H1 (cell line): ENCODE measurements around the gene DNMT3B. TPM values are rescaled to one million over a fixed set of nuclear protein-coding genes. Genes with fewer than 3 reads are reported as not detected.

Experiments
- CTCF ChIA-PET: fragments of 300-600 bp; sonication (Branson Sonifier 250); formaldehyde crosslinking; loops from one replicate; lab custom pipeline; 2021; ENCODE audit not compliant: partially characterized antibody; lab: Charles Lee
- POLR2A ChIA-PET: fragments of 300-600 bp; sonication (Branson Sonifier 250); formaldehyde crosslinking; loops from one replicate; lab custom pipeline; 2021; ENCODE audit warnings: inconsistent platforms; ENCODE audit not compliant: partially characterized antibody; lab: Charles Lee
- DNase-seq, 2 experiments: peaks; one replicate each; pipeline versions ENCODE4 v3.0.0 to v3.0.0-alpha.2; 2010 to 2022; ENCODE audit warnings: low spot score in 2 of 2, low read depth in 1 of 2, mixed read lengths in 1 of 2
- FAIRE-seq: peaks from 2 replicates; lab custom pipeline; 2011; peaks lifted over from hg19 to GRCh38; lab: Jason Lieb, UNC
- H2AFZ ChIP-seq: 2 replicates; pipeline ENCODE4 v1.8.1; 2012; ENCODE audit warnings: low read length, inconsistent platforms
- H2AK5ac ChIP-seq: 2 replicates; pipeline ENCODE4 v1.6.1; 2013; ENCODE audit warnings: low read depth, low read length
- H2BK120ac ChIP-seq: replicated peaks from 2 replicates; pipeline ENCODE3; 2013; ENCODE audit warnings: low read depth, low read length, inconsistent platforms
- H2BK12ac ChIP-seq: 2 replicates; pipeline ENCODE4 v1.6.1; 2013; ENCODE audit warnings: low read depth, low read length
- H2BK15ac ChIP-seq: 2 replicates; pipeline ENCODE4 v1.6.1; 2013; ENCODE audit warnings: low read length
- H2BK20ac ChIP-seq: 2 replicates; pipeline ENCODE4 v1.6.1; 2013; ENCODE audit warnings: low read length
- H2BK5ac ChIP-seq: 2 replicates; pipeline ENCODE4 v1.6.1; 2013; ENCODE audit warnings: low read depth, low read length
- H3K14ac ChIP-seq: 2 replicates; pipeline ENCODE4 v1.6.1; 2013; ENCODE audit warnings: inconsistent platforms; ENCODE audit not compliant: insufficient read length
- H3K18ac ChIP-seq: 2 replicates; pipeline ENCODE4 v1.6.1; 2013; ENCODE audit warnings: low read length; ENCODE audit errors: extremely low read depth
- H3K23ac ChIP-seq: 2 replicates; pipeline ENCODE4 v1.6.1; 2013; ENCODE audit warnings: inconsistent platforms; ENCODE audit not compliant: insufficient read length
- H3K23me2 ChIP-seq: 2 replicates; pipeline ENCODE4 v1.6.1; 2013; ENCODE audit warnings: low read depth, low read length
- H3K27ac ChIP-seq: 2 replicates; pipeline ENCODE4 v1.6.1; 2011; ENCODE audit warnings: low read depth, low read length, inconsistent platforms
- H3K27me3 ChIP-seq, 4 experiments: replicated peaks in 1 of 4; 1 replicate in 1 of 4; 2 replicates in 3 of 4; pipeline versions ENCODE4 v1.6.1 to v1.8.1; 2011 to 2013; ENCODE audit warnings: low read length in 3 of 4, mild to moderate bottlenecking in 3 of 4, inconsistent platforms in 2 of 4, mixed read lengths in 2 of 4, moderate library complexity in 1 of 4; ENCODE audit not compliant: control insufficient read depth in 3 of 4, insufficient read depth in 3 of 4; ENCODE audit errors: extremely low read depth in 1 of 4
- H3K36me3 ChIP-seq, 4 experiments: 2 replicates each; pipeline versions ENCODE4 v1.6.1 to v1.8.1; 2011 to 2013; ENCODE audit warnings: mild to moderate bottlenecking in 4 of 4, low read length in 3 of 4, moderate library complexity in 2 of 4, control low read depth in 1 of 4, inconsistent platforms in 1 of 4; ENCODE audit not compliant: insufficient read depth in 4 of 4, control insufficient read depth in 2 of 4
- H3K4ac ChIP-seq: replicated peaks from 2 replicates; pipeline ENCODE3; 2013; ENCODE audit warnings: low read length, low read depth, mixed read lengths, inconsistent platforms; ENCODE audit not compliant: insufficient read length
- H3K4me1 ChIP-seq, 4 experiments: replicated peaks in 1 of 4; 1 replicate in 1 of 4; 2 replicates in 3 of 4; pipeline versions ENCODE4 v1.6.1 to v1.8.1; 2011 to 2013; ENCODE audit warnings: low read length in 3 of 4, inconsistent platforms in 2 of 4, mixed read lengths in 1 of 4; ENCODE audit not compliant: insufficient read depth in 4 of 4, control insufficient read depth in 3 of 4
- H3K4me2 ChIP-seq, 2 experiments: 2 replicates each; pipeline versions ENCODE4 v1.6.1 to v1.8.1; 2011 to 2013; ENCODE audit warnings: low read depth in 2 of 2, low read length in 2 of 2, control low read depth in 1 of 2, inconsistent platforms in 1 of 2, mild to moderate bottlenecking in 1 of 2; ENCODE audit not compliant: insufficient read depth in 1 of 2
- H3K4me3 ChIP-seq, 4 experiments: fragments of 200-600, 300-600 bp in 1 of 4; sonication (generic), shearing (Covaris generic), sonication (Bioruptor Twin) in 1 of 4; 2 replicates each; pipeline versions ENCODE4 v1.5.1 to v1.8.1; 2011 to 2016; ENCODE audit warnings: low read length in 4 of 4, low read depth in 3 of 4, control low read depth in 2 of 4, inconsistent platforms in 2 of 4, mild to moderate bottlenecking in 2 of 4, mixed read lengths in 1 of 4, moderate library complexity in 1 of 4; ENCODE audit not compliant: insufficient read depth in 2 of 4; ENCODE audit errors: extremely low read depth in 1 of 4
- H3K56ac ChIP-seq: replicated peaks from 2 replicates; pipeline ENCODE3; 2013; ENCODE audit warnings: low read depth, mild to moderate bottlenecking, mixed read lengths, low read length, inconsistent platforms; ENCODE audit not compliant: insufficient read length
- H3K79me1 ChIP-seq: 2 replicates; pipeline ENCODE4 v1.6.1; 2013; ENCODE audit warnings: low read depth, low read length, control low read depth
- H3K79me2 ChIP-seq, 2 experiments: 2 replicates each; pipeline versions ENCODE4 v1.6.1 to v1.8.1; 2012 to 2013; ENCODE audit warnings: low read length in 2 of 2, mild to moderate bottlenecking in 2 of 2, inconsistent platforms in 1 of 2; ENCODE audit not compliant: insufficient read depth in 2 of 2, control insufficient read depth in 1 of 2
- H3K9ac ChIP-seq, 4 experiments: replicated peaks in 1 of 4; 1 replicate in 1 of 4; 2 replicates in 3 of 4; pipeline versions ENCODE4 v1.6.1 to v1.8.1; 2011 to 2013; ENCODE audit warnings: low read depth in 3 of 4, low read length in 3 of 4, control low read depth in 2 of 4, mild to moderate bottlenecking in 2 of 4, moderate library complexity in 2 of 4, inconsistent platforms in 1 of 4; ENCODE audit errors: extremely low read depth in 1 of 4
- H3K9me3 ChIP-seq, 2 experiments: 2 replicates each; pipeline versions ENCODE4 v1.6.1 to v1.8.1; 2012 to 2013; ENCODE audit warnings: mild to moderate bottlenecking in 2 of 2, moderate library complexity in 2 of 2, control low read depth in 1 of 2, inconsistent platforms in 1 of 2, low read depth in 1 of 2, low read length in 1 of 2, mixed read lengths in 1 of 2; ENCODE audit not compliant: insufficient read depth in 2 of 2
- H4K20me1 ChIP-seq, 2 experiments: replicated peaks in 1 of 2; 2 replicates each; pipeline versions ENCODE3 to v1.8.1; 2011 to 2013; ENCODE audit warnings: inconsistent platforms in 2 of 2, low read length in 2 of 2, mild to moderate bottlenecking in 1 of 2; ENCODE audit not compliant: insufficient read depth in 2 of 2, control insufficient read depth in 1 of 2
- H4K5ac ChIP-seq: 2 replicates; pipeline ENCODE4 v1.6.1; 2013; ENCODE audit warnings: low read length, low read depth, mixed read lengths, inconsistent platforms; ENCODE audit not compliant: insufficient read length
- H4K8ac ChIP-seq: 2 replicates; pipeline ENCODE4 v1.8.0; 2013; ENCODE audit warnings: mild to moderate bottlenecking, moderate library complexity, low read length, inconsistent platforms; ENCODE audit not compliant: insufficient read depth; ENCODE audit errors: extremely low read depth
- H4K91ac ChIP-seq: replicated peaks from 2 replicates; pipeline ENCODE3; 2013; ENCODE audit warnings: low read length, mixed read lengths, inconsistent platforms; ENCODE audit not compliant: insufficient read length
- CTBP2 ChIP-seq: IDR thresholded peaks from 2 replicates; pipeline ENCODE4 v1.7.0; 2011; ENCODE audit warnings: borderline replicate concordance, mild to moderate bottlenecking, moderate library complexity, mixed read lengths, low read length; ENCODE audit not compliant: insufficient read depth, insufficient read length
- EZH2 ChIP-seq: fragments of 200-600 bp; sonication (generic); IDR thresholded peaks from 2 replicates; pipeline ENCODE4 v1.7.1; 2012; ENCODE audit warnings: low read depth, mild to moderate bottlenecking, moderate library complexity, low read length, inconsistent platforms; ENCODE audit not compliant: severe bottlenecking
- FOSL1 ChIP-seq: IDR thresholded peaks from 2 replicates; pipeline ENCODE4 v1.6.1; 2011; ENCODE audit warnings: mild to moderate bottlenecking, low read depth, low read length, moderate library complexity; ENCODE audit not compliant: insufficient read depth
- JUN ChIP-seq: IDR thresholded peaks from 2 replicates; pipeline ENCODE4 v1.6.1; 2011; ENCODE audit warnings: low read depth, mild to moderate bottlenecking, improper control_type of control experiment, low read length
- NRF1 ChIP-seq: IDR thresholded peaks from 2 replicates; pipeline ENCODE4 v1.6.1; 2011; ENCODE audit warnings: mild to moderate bottlenecking, low read depth, low read length, improper control_type of control experiment
- PHF8 ChIP-seq: fragments of 200-600 bp; sonication (generic); conservative IDR thresholded peaks from 2 replicates; pipeline ENCODE4 v1.7.1; 2012; ENCODE audit warnings: low read depth, mild to moderate bottlenecking, inconsistent platforms, low read length, moderate library complexity
- RAD21 ChIP-seq, 2 experiments: IDR thresholded peaks in 1 of 2; conservative IDR thresholded peaks in 1 of 2; 2 replicates each; pipeline ENCODE4 v1.6.1; 2011; ENCODE audit warnings: low read depth in 2 of 2, low read length in 2 of 2, improper control_type of control experiment in 1 of 2, inconsistent platforms in 1 of 2, mild to moderate bottlenecking in 1 of 2, moderate library complexity in 1 of 2
- SIN3A ChIP-seq, 2 experiments: IDR thresholded peaks in 1 of 2; conservative IDR thresholded peaks in 1 of 2; 2 replicates each; pipeline ENCODE4 v1.6.1; 2011 to 2012; ENCODE audit warnings: low read length in 2 of 2, improper control_type of control experiment in 1 of 2, low read depth in 1 of 2, mild to moderate bottlenecking in 1 of 2
- SIX5 ChIP-seq: IDR thresholded peaks from 2 replicates; pipeline ENCODE4 v1.6.1; 2011; ENCODE audit warnings: mild to moderate bottlenecking, low read depth, low read length
- WGBS, 2 experiments: shearing (Covaris generic) in 1 of 2; methylation state at CpG; one replicate each; pipeline versions ENCODE4 v1.1.6 to v1.1.7; 2013 to 2015; ENCODE audit warnings: low lambda C conversion rate in 2 of 2, mixed read lengths in 2 of 2, inconsistent platforms in 1 of 2, low coverage in 1 of 2, missing lambda C conversion rate in 1 of 2; ENCODE audit not compliant: insufficient replicate concordance in 2 of 2, insufficient coverage in 1 of 2, insufficient read length in 1 of 2; ENCODE audit errors: extremely low coverage in 1 of 2, missing lambda C conversion rate in 1 of 2; 5-methylcytosine and 5-hydroxymethylcytosine counted together
- polyA plus RNA-seq, 7 experiments: library from polyadenylated mRNA; depleted of rRNA in 3 of 7; stranded (reverse) in 5 of 7; unstranded in 2 of 7; fragments of >200 nt in 5 of 7; fragments of 200-250 nt in 2 of 7; gene quantifications; 1 replicate in 5 of 7; 2 replicates in 1 of 7; 4 replicates in 1 of 7; pipeline versions ENCODE4 v1.2.1 to v1.2.3, GENCODE V29; 2011 to 2013; ENCODE audit warnings: missing spikeins in 2 of 7, mixed read lengths in 2 of 7
- total RNA-seq: library from RNA; stranded (reverse); fragmentation: NEBNext Ultra II Directional; extraction: Animal tissue kit (Norgen Biotek cat#: 25700); gene quantifications from 2 replicates; pipeline ENCODE4 v1.2.1, GENCODE V29; 2021

Gene DNMT3B
- total and polyA plus RNA-seq, 2 of the 8 experiments (the other 6 are each of a cell fraction or from before 2014, with no cell fraction given), result 433 to 1,016 TPM

DNA sequence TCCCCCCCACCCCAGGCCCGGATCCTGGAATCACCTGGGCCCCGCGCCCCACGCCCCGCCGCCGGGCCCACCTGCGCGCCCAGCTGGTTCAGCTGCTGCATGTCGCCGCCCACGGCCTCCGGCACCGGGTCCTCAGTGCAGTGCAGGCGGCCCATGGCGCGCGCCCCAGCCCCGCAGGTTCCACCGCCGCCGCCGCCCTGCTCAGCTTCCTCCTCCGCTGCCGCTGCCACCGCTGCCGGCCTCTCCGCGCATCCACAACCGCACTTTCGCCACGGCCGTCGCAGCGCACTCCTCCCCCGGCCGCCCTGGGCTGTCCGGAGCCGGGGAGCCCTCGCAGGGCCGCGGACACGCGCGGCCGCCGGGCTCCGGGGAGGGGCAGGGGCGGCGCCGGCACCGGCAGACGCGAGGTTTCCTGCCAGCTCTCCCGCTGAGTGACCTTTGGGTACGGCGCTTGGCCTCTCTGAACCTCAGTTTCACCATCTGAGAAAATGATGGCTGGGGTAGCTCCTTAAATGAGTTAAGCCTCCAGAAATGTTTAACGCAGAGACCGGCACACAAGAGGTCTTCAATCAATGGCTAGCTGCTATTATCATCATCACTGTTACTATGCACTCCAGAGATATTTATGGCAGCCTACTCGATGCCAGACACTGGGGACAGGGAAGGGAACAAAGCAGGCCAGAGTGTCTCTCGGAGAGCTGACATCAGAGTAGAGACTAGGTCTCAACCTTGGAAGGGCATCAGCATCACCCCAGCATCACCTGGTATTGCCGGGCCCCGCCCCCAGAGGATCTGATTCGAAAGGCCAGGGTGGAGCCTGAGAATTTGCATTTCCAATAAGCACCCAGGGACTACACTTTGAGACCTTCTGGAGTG is 18.7 kb upstream of the DNMT3B start, which contains the start of gene COMMD7:
COMMD7 (minus strand) TSS at position 231 of the 876 bp plus-strand sequence; CDS start at position 155, 76 bp downstream.
- peaks cover 5 to 14% (median 9%) of the 10 kb centered on the region in 4 experiments; a peak in 6 of 7 replicates for H3K4me1 ChIP-seq
- peak within 1 kb of the TSS; percentile 62 for H3K14ac ChIP-seq
- H2BK120ac ChIP-seq, result peak within 1 kb of the TSS; percentile 93
- H2AFZ ChIP-seq, result no peak within 1 kb of the TSS
- WGBS, 2 experiments, result 3% methylated on average over 37 of the region's 64 CpGs; no CpG with 5 or more reads in 1 of the 2 experiments
- H2BK5ac ChIP-seq, result peak within 1 kb of the TSS; percentile 71; the same call in 1 of the 2 replicates
- ChIA-PET POLR2A (interaction anchor here (0.9 to 13.4 kb wide), 10 partner anchors 10 to 68 kb away, joined by 3 to 239 read pairs (median 7); partner anchors contain the start of gene DNMT3B), CTCF (interaction anchor here (0.8 to 11.0 kb wide), 11 partner anchors 7 to 76 kb away, joined by 3 to 78 read pairs (median 7); partner anchors contain the start of genes C20orf203 and DNMT3B)
- H4K8ac ChIP-seq, result peak within 1 kb of the TSS; percentile 87
- peaks cover 2% of the 10 kb centered on the region; the same call in 1 of the 2 replicates for H3K79me1 ChIP-seq
- H3K18ac ChIP-seq, result peak within 1 kb of the TSS; percentile 89
- H4K91ac ChIP-seq, result peak within 1 kb of the TSS; percentile 96
- no peak within 1 kb of the TSS for H3K23ac ChIP-seq
- 0 out of 2 replicates have a peak within 1 kb of the TSS, but pooled peaks have one; percentile 68 for H2AK5ac ChIP-seq
- H4K20me1 ChIP-seq, result peaks cover 0 to 4% of the 10 kb centered on the region in 2 experiments
- peak within 1 kb of the TSS; percentile 70 to 80 for H3K4me2 ChIP-seq
- H3K9me3 ChIP-seq, result no peaks in the 10 kb centered on the region
- 0 out of 8 replicates have a peak, but pooled peaks cover 0 to 3% (median 0%) of the 10 kb centered on the region in 4 experiments for H3K36me3 ChIP-seq
- peak within 1 kb of the TSS; percentile 56 for H2BK20ac ChIP-seq
- DNase-seq, result peak in 1 of 2 experiments; percentile 80
- H3K23me2 ChIP-seq, result peaks cover 9% of the 10 kb centered on the region; the same call in 1 of the 2 replicates
- H3K27me3 ChIP-seq, result no peaks in the 10 kb centered on the region
- H3K56ac ChIP-seq, result peak within 1 kb of the TSS; percentile 81
- H3K27ac ChIP-seq, result no peak within 1 kb of the TSS
- H3K9ac ChIP-seq, result peak within 1 kb of the TSS; percentile 34 to 80 (median 48)
- peaks cover 12 to 57% of the 10 kb centered on the region in 2 experiments for H3K79me2 ChIP-seq
- peak within 1 kb of the TSS; percentile 95 for H3K4ac ChIP-seq
- peak within 1 kb of the TSS; percentile 59 to 84 (median 72) for H3K4me3 ChIP-seq
- peak within 1 kb of the TSS; percentile 68; the same call in 1 of the 2 replicates for H2BK12ac ChIP-seq
- no peak for FAIRE-seq
- peak within 1 kb of the TSS; percentile 76; the same call in 1 of the 2 replicates for H2BK15ac ChIP-seq
- H4K5ac ChIP-seq, result peak within 1 kb of the TSS; percentile 84
- TF ChIP-seq EZH2, result no peak
- no peak for TF ChIP-seq JUN
- no peak for TF ChIP-seq SIX5
- no peak for TF ChIP-seq CTBP2
- TF ChIP-seq RAD21 (IDR thresholded peaks at IDR 0.05 in 1 of 2, conservative IDR thresholded peaks at IDR 0.05 in 1 of 2; ENCODE audit: low read depth in 2 of 2, low read length in 2 of 2), result no peak
- 0 out of 2 replicates have a peak, but pooled peaks have one; percentile 19 for TF ChIP-seq PHF8
- TF ChIP-seq NRF1, result no peak
- no peak for TF ChIP-seq FOSL1
- peak in 1 of 2 experiments; percentile 31; a peak in 2 of 4 replicates for TF ChIP-seq SIN3A (conservative IDR thresholded peaks at IDR 0.05 in 1 of 2, IDR thresholded peaks at IDR 0.05 in 1 of 2; ENCODE audit: low read depth in 1 of 2, low read length in 2 of 2)
